Panc1 (cell line): Measurements from ENCODE around the gene MAGI1.

Source experiments
- POLR2AphosphoS5 ChIP-seq: IDR thresholded peaks from 2 replicates; pipeline ENCODE4 v1.6.1; 2012; ENCODE audit warnings: mild to moderate bottlenecking, low read depth, low read length, moderate library complexity
- SIN3A ChIP-seq: IDR thresholded peaks from 2 replicates; pipeline ENCODE4 v1.6.1; 2012; ENCODE audit warnings: low read depth, mild to moderate bottlenecking, low read length, moderate library complexity, borderline replicate concordance; ENCODE audit not compliant: insufficient read depth
- TCF7L2 ChIP-seq: IDR thresholded peaks from 2 replicates; pipeline ENCODE4 v1.6.1; 2011; ENCODE audit warnings: mild to moderate bottlenecking, low read depth, low read length, inconsistent platforms
- TF ChIP-seq, protein P1 (sequence below), 2 experiments: IDR thresholded peaks; 2 replicates each; pipeline ENCODE4 v1.6.1; 2011 to 2012; ENCODE audit warnings: low read depth in 2 of 2, control low read depth in 1 of 2, low read length in 1 of 2, mild to moderate bottlenecking in 1 of 2, moderate library complexity in 1 of 2; ENCODE audit not compliant: insufficient read depth in 1 of 2
- TF ChIP-seq, protein P2 (sequence below): fragments of 450-650 bp; IDR thresholded peaks from 2 replicates; pipeline ENCODE4 v1.5.1; 2017; ENCODE audit warnings: mild to moderate bottlenecking

DNA sequence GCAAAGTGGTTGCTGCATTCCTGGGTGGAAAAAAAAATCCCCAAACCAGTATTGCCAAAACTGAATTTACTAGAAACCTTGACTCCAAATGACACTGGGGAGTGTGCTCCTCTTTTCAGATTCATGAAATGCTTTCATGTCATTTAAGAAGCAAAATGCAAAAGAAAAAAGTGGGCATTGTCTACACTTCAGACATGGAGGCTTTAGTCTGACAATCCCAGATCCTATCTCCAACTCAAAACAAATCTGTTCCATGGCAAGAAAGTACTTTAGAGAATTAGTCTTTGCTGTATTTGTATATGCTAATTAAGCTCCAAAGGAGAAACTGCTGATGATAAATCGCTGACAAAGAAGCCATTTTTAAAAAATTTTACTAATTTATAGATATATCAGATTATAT is 366.7 kb downstream of the MAGI1 start:
- TF ChIP-seq, protein P1, sequence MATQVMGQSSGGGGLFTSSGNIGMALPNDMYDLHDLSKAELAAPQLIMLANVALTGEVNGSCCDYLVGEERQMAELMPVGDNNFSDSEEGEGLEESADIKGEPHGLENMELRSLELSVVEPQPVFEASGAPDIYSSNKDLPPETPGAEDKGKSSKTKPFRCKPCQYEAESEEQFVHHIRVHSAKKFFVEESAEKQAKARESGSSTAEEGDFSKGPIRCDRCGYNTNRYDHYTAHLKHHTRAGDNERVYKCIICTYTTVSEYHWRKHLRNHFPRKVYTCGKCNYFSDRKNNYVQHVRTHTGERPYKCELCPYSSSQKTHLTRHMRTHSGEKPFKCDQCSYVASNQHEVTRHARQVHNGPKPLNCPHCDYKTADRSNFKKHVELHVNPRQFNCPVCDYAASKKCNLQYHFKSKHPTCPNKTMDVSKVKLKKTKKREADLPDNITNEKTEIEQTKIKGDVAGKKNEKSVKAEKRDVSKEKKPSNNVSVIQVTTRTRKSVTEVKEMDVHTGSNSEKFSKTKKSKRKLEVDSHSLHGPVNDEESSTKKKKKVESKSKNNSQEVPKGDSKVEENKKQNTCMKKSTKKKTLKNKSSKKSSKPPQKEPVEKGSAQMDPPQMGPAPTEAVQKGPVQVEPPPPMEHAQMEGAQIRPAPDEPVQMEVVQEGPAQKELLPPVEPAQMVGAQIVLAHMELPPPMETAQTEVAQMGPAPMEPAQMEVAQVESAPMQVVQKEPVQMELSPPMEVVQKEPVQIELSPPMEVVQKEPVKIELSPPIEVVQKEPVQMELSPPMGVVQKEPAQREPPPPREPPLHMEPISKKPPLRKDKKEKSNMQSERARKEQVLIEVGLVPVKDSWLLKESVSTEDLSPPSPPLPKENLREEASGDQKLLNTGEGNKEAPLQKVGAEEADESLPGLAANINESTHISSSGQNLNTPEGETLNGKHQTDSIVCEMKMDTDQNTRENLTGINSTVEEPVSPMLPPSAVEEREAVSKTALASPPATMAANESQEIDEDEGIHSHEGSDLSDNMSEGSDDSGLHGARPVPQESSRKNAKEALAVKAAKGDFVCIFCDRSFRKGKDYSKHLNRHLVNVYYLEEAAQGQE (IDR thresholded peaks at IDR 0.05; ENCODE audit: insufficient read depth in 1 of 2, low read depth in 2 of 2, low read length in 1 of 2) = no peak
- TF ChIP-seq, protein P2, sequence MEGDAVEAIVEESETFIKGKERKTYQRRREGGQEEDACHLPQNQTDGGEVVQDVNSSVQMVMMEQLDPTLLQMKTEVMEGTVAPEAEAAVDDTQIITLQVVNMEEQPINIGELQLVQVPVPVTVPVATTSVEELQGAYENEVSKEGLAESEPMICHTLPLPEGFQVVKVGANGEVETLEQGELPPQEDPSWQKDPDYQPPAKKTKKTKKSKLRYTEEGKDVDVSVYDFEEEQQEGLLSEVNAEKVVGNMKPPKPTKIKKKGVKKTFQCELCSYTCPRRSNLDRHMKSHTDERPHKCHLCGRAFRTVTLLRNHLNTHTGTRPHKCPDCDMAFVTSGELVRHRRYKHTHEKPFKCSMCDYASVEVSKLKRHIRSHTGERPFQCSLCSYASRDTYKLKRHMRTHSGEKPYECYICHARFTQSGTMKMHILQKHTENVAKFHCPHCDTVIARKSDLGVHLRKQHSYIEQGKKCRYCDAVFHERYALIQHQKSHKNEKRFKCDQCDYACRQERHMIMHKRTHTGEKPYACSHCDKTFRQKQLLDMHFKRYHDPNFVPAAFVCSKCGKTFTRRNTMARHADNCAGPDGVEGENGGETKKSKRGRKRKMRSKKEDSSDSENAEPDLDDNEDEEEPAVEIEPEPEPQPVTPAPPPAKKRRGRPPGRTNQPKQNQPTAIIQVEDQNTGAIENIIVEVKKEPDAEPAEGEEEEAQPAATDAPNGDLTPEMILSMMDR = no peak
- TF ChIP-seq SIN3A (no peak), POLR2AphosphoS5 (no peak), TCF7L2 (no peak)
